IMR-90 (cell line): Measurements from ENCODE around the gene ACOX3. TPM values are rescaled to one million over a fixed set of nuclear protein-coding genes. Genes with fewer than 3 reads are reported as not detected.

Experiments used
- ATAC-seq: fragments of 200-7000 bp; cut with Tn5 transposase; 2 replicates; pipeline ENCODE4 v1.9.1; 2020; ENCODE audit warnings: low read depth, mild to moderate bottlenecking, moderate library complexity
- BruUV-seq: library from RNA; stranded (reverse); fragments of 400-500 nt; replicated peaks from 2 replicates; lab custom pipeline; 2021; lab: Mats Ljungman, UMichigan
- CTCF ChIA-PET: fragments of 300-600 bp; formaldehyde crosslinking; extraction: SDS; loops from one replicate; lab custom pipeline; 2021; ENCODE audit warnings: antibody characterized with exemption; lab: Yijun Ruan, JAX
- POLR2A ChIA-PET: fragments of 300-600 bp; sonication (Branson Sonifier 250); formaldehyde crosslinking; loops from one replicate; lab custom pipeline; 2022; ENCODE audit warnings: antibody characterized with exemption; ENCODE audit not compliant: unreplicated experiment; lab: Charles Lee
- DNase-seq: peaks from one replicate; pipeline ENCODE4 v3.0.0; 2013
- H2AFZ ChIP-seq: replicated peaks from 2 replicates; pipeline ENCODE3; 2013; ENCODE audit warnings: low read length, mild to moderate bottlenecking; ENCODE audit not compliant: poor library complexity
- H2AK5ac ChIP-seq: 2 replicates; pipeline ENCODE4 v1.6.1; 2013; ENCODE audit warnings: low read depth, low read length, inconsistent platforms
- H2AK9ac ChIP-seq: replicated peaks from 2 replicates; pipeline ENCODE3; 2013; ENCODE audit warnings: mild to moderate bottlenecking, low read depth, low read length, moderate library complexity; ENCODE audit not compliant: poor library complexity
- H2BK120ac ChIP-seq: 2 replicates; pipeline ENCODE4 v1.6.1; 2013; ENCODE audit warnings: low read depth, low read length, inconsistent platforms
- H2BK15ac ChIP-seq: 3 replicates; pipeline ENCODE4 v1.6.1; 2013; ENCODE audit warnings: low read depth, low read length, inconsistent platforms
- H2BK20ac ChIP-seq: 2 replicates; pipeline ENCODE4 v1.6.1; 2013; ENCODE audit warnings: low read depth, mild to moderate bottlenecking, inconsistent platforms, low read length, moderate library complexity
- H2BK5ac ChIP-seq: 2 replicates; pipeline ENCODE4 v1.6.1; 2013; ENCODE audit warnings: mild to moderate bottlenecking, low read depth, low read length, inconsistent platforms; ENCODE audit not compliant: poor library complexity, severe bottlenecking
- H3K14ac ChIP-seq: replicated peaks from 2 replicates; pipeline ENCODE4 v1.6.1; 2013; ENCODE audit warnings: low read depth, low read length, inconsistent platforms
- H3K18ac ChIP-seq: 2 replicates; pipeline ENCODE4 v1.6.1; 2013; ENCODE audit warnings: low read depth, low read length, control low read depth
- H3K23ac ChIP-seq: 2 replicates; pipeline ENCODE4 v1.6.1; 2013; ENCODE audit warnings: low read depth, low read length, inconsistent platforms
- H3K27ac ChIP-seq: 2 replicates; pipeline ENCODE4 v1.5.1; 2013; ENCODE audit warnings: mild to moderate bottlenecking, control low read depth, low read length; ENCODE audit not compliant: insufficient read depth
- H3K27me3 ChIP-seq: 2 replicates; pipeline ENCODE4 v1.6.1; 2013; ENCODE audit warnings: low read length; ENCODE audit not compliant: control insufficient read depth, insufficient read depth
- H3K36me3 ChIP-seq: 2 replicates; pipeline ENCODE4 v1.6.1; 2013; ENCODE audit warnings: low read length, mixed read lengths; ENCODE audit not compliant: control insufficient read depth, insufficient read depth
- H3K4ac ChIP-seq: 2 replicates; pipeline ENCODE4 v1.6.1; 2013; ENCODE audit warnings: low read depth, low read length, inconsistent platforms
- H3K4me1 ChIP-seq: 2 replicates; pipeline ENCODE4 v1.6.1; 2013; ENCODE audit warnings: low read length, mixed read lengths; ENCODE audit not compliant: control insufficient read depth, insufficient read depth
- H3K4me2 ChIP-seq: 2 replicates; pipeline ENCODE4 v1.6.1; 2013; ENCODE audit warnings: low read depth, mild to moderate bottlenecking, control low read depth, low read length, moderate library complexity
- H3K4me3 ChIP-seq: 2 replicates; pipeline ENCODE4 v1.5.1; 2013; ENCODE audit warnings: low read depth, mild to moderate bottlenecking, control low read depth, low read length, moderate library complexity; ENCODE audit not compliant: insufficient read depth
- H3K56ac ChIP-seq: 2 replicates; pipeline ENCODE4 v1.6.1; 2013; ENCODE audit warnings: low read length, inconsistent platforms; ENCODE audit not compliant: insufficient read depth; ENCODE audit errors: extremely low read depth
- H3K79me1 ChIP-seq, 2 experiments: 2 replicates each; pipeline ENCODE4 v1.6.1; 2013; ENCODE audit warnings: low read length in 2 of 2, inconsistent platforms in 1 of 2, low read depth in 1 of 2
- H3K9ac ChIP-seq: 2 replicates; pipeline ENCODE4 v1.6.1; 2013; ENCODE audit warnings: low read depth, low read length, control low read depth
- H3K9me1 ChIP-seq: 2 replicates; pipeline ENCODE4 v1.6.1; 2013; ENCODE audit warnings: low read length, inconsistent platforms; ENCODE audit not compliant: insufficient read depth
- H3K9me3 ChIP-seq: 2 replicates; pipeline ENCODE4 v1.6.1; 2013; ENCODE audit warnings: low read length; ENCODE audit not compliant: control insufficient read depth, insufficient read depth
- H4K20me1 ChIP-seq: 2 replicates; pipeline ENCODE4 v1.6.1; 2013; ENCODE audit warnings: low read length, inconsistent platforms; ENCODE audit not compliant: insufficient read depth
- H4K5ac ChIP-seq: 2 replicates; pipeline ENCODE4 v1.6.1; 2013; ENCODE audit warnings: mild to moderate bottlenecking, low read depth, low read length, control low read depth
- H4K8ac ChIP-seq, 2 experiments: 2 replicates each; pipeline ENCODE4 v1.6.1; 2013; ENCODE audit warnings: low read depth in 2 of 2, low read length in 2 of 2, control low read depth in 1 of 2, inconsistent platforms in 1 of 2
- H4K91ac ChIP-seq: 2 replicates; pipeline ENCODE4 v1.6.1; 2013; ENCODE audit warnings: low read depth, low read length, inconsistent platforms; ENCODE audit not compliant: insufficient read depth
- BHLHE40 ChIP-seq: fragments of 150-350 bp; IDR thresholded peaks from 2 replicates; pipeline ENCODE4 v1.6.1; 2016; ENCODE audit warnings: mild to moderate bottlenecking, low read depth, low read length
- CEBPB ChIP-seq: IDR thresholded peaks from 2 replicates; pipeline ENCODE4 v1.6.1; 2012; ENCODE audit warnings: low read depth, low read length, improper control_type of control experiment
- CHD1 ChIP-seq: IDR thresholded peaks from 2 replicates; pipeline ENCODE4 v1.6.1; 2012; ENCODE audit warnings: low read depth, low read length, improper control_type of control experiment
- ELK1 ChIP-seq: fragments of 150-350 bp; IDR thresholded peaks from 2 replicates; pipeline ENCODE4 v1.6.1; 2016; ENCODE audit warnings: low read depth, mild to moderate bottlenecking, low read length, moderate library complexity, borderline replicate concordance
- FOS ChIP-seq: fragments of 150-350 bp; IDR thresholded peaks from 2 replicates; pipeline ENCODE4 v1.6.1; 2016; ENCODE audit warnings: low read depth, low read length
- MAFK ChIP-seq: IDR thresholded peaks from 2 replicates; pipeline ENCODE4 v1.6.1; 2012; ENCODE audit warnings: low read depth, low read length, improper control_type of control experiment
- MAZ ChIP-seq: IDR thresholded peaks from 2 replicates; pipeline ENCODE4 v1.6.1; 2012; ENCODE audit warnings: low read depth, mild to moderate bottlenecking, low read length, improper control_type of control experiment, moderate library complexity, borderline replicate concordance
- MXI1 ChIP-seq: IDR thresholded peaks from 2 replicates; pipeline ENCODE4 v1.6.1; 2012; ENCODE audit warnings: low read depth, mild to moderate bottlenecking, low read length, moderate library complexity, borderline replicate concordance
- NFE2L2 ChIP-seq: fragments of 150-350 bp; IDR thresholded peaks from 2 replicates; pipeline ENCODE4 v1.6.1; 2016; ENCODE audit warnings: low read depth, mild to moderate bottlenecking, low read length
- POLR2A ChIP-seq: IDR thresholded peaks from 2 replicates; pipeline ENCODE4 v1.6.1; 2012; ENCODE audit warnings: mild to moderate bottlenecking, low read depth, low read length
- RAD21 ChIP-seq: IDR thresholded peaks from 2 replicates; pipeline ENCODE4 v1.6.1; 2012; ENCODE audit warnings: low read length, improper control_type of control experiment
- USF2 ChIP-seq: fragments of 150-350 bp; IDR thresholded peaks from 2 replicates; pipeline ENCODE4 v1.6.1; 2017; ENCODE audit warnings: mild to moderate bottlenecking, antibody characterized with exemption, low read length, low read depth
- WGBS, 2 experiments: methylation state at CpG; one replicate each; pipeline versions ENCODE4 v1.1.5 to v1.1.7; 2013; ENCODE audit warnings: missing lambda C conversion rate in 2 of 2; ENCODE audit not compliant: insufficient read length in 1 of 2; ENCODE audit errors: extremely low coverage in 2 of 2; 5-methylcytosine and 5-hydroxymethylcytosine counted together
- dilution Hi-C: fragments of 300-500 bp; cut with HindIII; formaldehyde crosslinking; loops from one replicate; pipeline ENCODE4 v1.14.3; 2018; ENCODE audit warnings: low sequenced_read_pairs; ENCODE audit not compliant: unreplicated experiment
- in situ Hi-C: fragments of 300-500 bp; cut with MboI; formaldehyde crosslinking; loops from 3 replicates; pipeline ENCODE4 v1.14.3; 2019; ENCODE audit warnings: low sequenced_read_pairs, inconsistent platforms, mixed read lengths
- intact Hi-C: fragments of 100-400 bp; cut with micrococcal nuclease; formaldehyde crosslinking; loops from 2 replicates; pipeline ENCODE4 v1.10.0; 2022
- polyA plus RNA-seq, 3 experiments: library from polyadenylated mRNA; depleted of rRNA; stranded (reverse); fragments of >200 nt; gene quantifications; 2 replicates each; pipeline ENCODE4 v1.2.3, GENCODE V29; 2012; ENCODE audit warnings: low replicate concordance in 1 of 3
- total RNA-seq: library from RNA; depleted of rRNA; stranded (reverse); fragments of >200 nt; gene quantifications from 2 replicates; pipeline ENCODE4 v1.2.3, GENCODE V29; 2012

ACOX3 gene
- total and polyA plus RNA-seq, 2 of the 4 experiments (the other 2 are of a cell fraction), result 15.2 to 25.8 TPM

DNA sequence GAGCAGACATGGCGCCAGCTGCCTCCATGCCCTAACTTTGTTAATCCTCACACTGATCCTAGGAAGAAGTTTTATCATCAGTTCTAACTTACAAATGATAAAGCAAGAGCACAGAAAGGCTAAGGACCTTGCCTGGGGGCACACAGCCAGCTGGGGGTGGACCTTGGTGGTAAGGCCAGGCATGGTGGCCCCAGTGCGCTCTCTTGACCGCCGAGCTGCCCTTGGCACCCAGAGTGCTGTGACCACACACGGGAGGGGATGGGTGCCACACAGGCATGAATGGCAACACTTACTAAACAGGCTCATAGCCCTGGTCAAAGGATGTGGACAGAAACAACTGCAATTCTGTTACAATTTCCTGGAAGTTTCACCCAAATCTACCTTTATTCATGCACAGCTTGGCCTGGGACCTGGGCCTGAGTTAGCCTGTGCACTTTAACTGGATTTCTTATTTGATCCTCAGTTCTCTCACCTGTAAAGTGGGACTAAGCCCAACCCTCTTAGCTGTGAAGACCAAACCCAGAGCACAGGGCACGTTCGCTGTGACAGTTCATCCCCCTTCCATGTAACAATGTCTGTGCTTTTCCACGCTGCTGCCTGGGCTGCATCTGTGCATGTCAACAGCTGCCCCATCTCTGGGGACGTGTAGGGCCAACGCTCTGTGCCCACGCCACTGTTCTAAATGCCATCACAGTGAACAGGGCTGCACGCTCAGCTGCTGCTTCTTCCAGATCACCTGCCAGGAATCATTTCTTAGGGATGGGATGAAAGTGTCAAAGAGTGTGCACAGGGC is 44.8 kb downstream of the ACOX3 start:
- H3K27me3 ChIP-seq, result no peaks in the 10 kb centered on the region
- no peaks in the 10 kb centered on the region for H3K9me3 ChIP-seq
- no peak overlapping the region for H2BK120ac ChIP-seq
- peaks cover 14% of the 10 kb centered on the region for H4K20me1 ChIP-seq
- 100% methylated on average over 4 of the region's 12 CpGs; no CpG with 5 or more reads in 1 of the 2 experiments for WGBS, 2 experiments
- H3K9ac ChIP-seq, result no peak overlapping the region
- intact Hi-C loops (no loop called here), dilution Hi-C loops (no loop called here), in situ Hi-C loops (no loop called here)
- H2AK5ac ChIP-seq, result no peak overlapping the region
- H2BK20ac ChIP-seq, result no peak overlapping the region
- no peak overlapping the region for H3K27ac ChIP-seq
- no peak overlapping the region for H3K14ac ChIP-seq
- POLR2A ChIA-PET, result no interaction called here
- ATAC-seq (no peak), DNase-seq (no peak)
- no peak overlapping the region for H3K23ac ChIP-seq
- H2BK15ac ChIP-seq, result no peak overlapping the region
- H3K4me3 ChIP-seq, result no peak overlapping the region
- CTCF ChIA-PET, result no interaction called here
- BruUV-seq, result no TSS peak
- no peak overlapping the region for H2BK5ac ChIP-seq
- H3K4me1 ChIP-seq, result peaks cover 22% of the 10 kb centered on the region
- no peak overlapping the region for H4K5ac ChIP-seq
- H4K8ac ChIP-seq, result no peak overlapping the region
- H3K79me1 ChIP-seq, result no peaks in the 10 kb centered on the region; a peak in 1 of 4 replicates
- peaks cover 12% of the 10 kb centered on the region; the same call in 1 of the 2 replicates for H3K9me1 ChIP-seq
- no peak overlapping the region for H3K4me2 ChIP-seq
- H3K4ac ChIP-seq, result no peak overlapping the region
- no peak overlapping the region for H2AFZ ChIP-seq
- TF ChIP-seq POLR2A, result no peak
- no peak for TF ChIP-seq MXI1
- TF ChIP-seq CEBPB, result no peak
- no peak for TF ChIP-seq ELK1
- TF ChIP-seq RAD21, result no peak
- TF ChIP-seq CHD1, result no peak
- TF ChIP-seq MAZ, result no peak
- no peak for TF ChIP-seq NFE2L2
- no peak for TF ChIP-seq MAFK
- TF ChIP-seq FOS, result no peak
- no peak for TF ChIP-seq BHLHE40
- no peak for TF ChIP-seq USF2
- no peak overlapping the region for H3K56ac ChIP-seq
- H3K36me3 ChIP-seq, result peaks cover 20% of the 10 kb centered on the region
- H4K91ac ChIP-seq, result no peak overlapping the region
- H3K18ac ChIP-seq, result no peak overlapping the region
- H2AK9ac ChIP-seq, result no peak overlapping the region
